Caco-2 (cell line): ENCODE data around the gene GTF2A1. TPM values are rescaled to one million over a fixed set of nuclear protein-coding genes. Genes with fewer than 3 reads are reported as not detected.

Experiments used
- BruUV-seq: library from RNA; stranded (reverse); fragments of 400-500 nt; replicated peaks from 2 replicates; lab custom pipeline; 2021; lab: Mats Ljungman, UMichigan
- CTCF ChIA-PET: fragments of 300-600 bp; sonication (Branson Sonifier 250); formaldehyde crosslinking; loops from one replicate; lab custom pipeline; 2022; ENCODE audit warnings: antibody characterized with exemption; lab: Charles Lee
- POLR2A ChIA-PET: fragments of 300-600 bp; sonication (Branson Sonifier 250); formaldehyde crosslinking; loops from one replicate; lab custom pipeline; 2022; ENCODE audit warnings: antibody characterized with exemption; lab: Charles Lee
- DNase-seq, 2 experiments: peaks; one replicate each; pipeline versions ENCODE4 v3.0.0 to v3.0.0-alpha.2; 2020 to 2022
- H3K27me3 ChIP-seq: replicated peaks from 2 replicates; pipeline ENCODE4 v1.6.0; 2011; ENCODE audit warnings: low read length; ENCODE audit not compliant: control insufficient read depth, insufficient read depth
- H3K36me3 ChIP-seq: 2 replicates; pipeline ENCODE4 v1.5.1; 2011; ENCODE audit warnings: low read length; ENCODE audit not compliant: control insufficient read depth, insufficient read depth
- H3K4me1 ChIP-seq: fragments of 250-450 bp; sonication (Bioruptor Pico); 2 replicates; pipeline ENCODE4 v1.5.1; 2020; ENCODE audit warnings: mild to moderate bottlenecking
- H3K4me3 ChIP-seq: 2 replicates; pipeline ENCODE4 v1.5.1; 2011; ENCODE audit warnings: low read depth, mild to moderate bottlenecking, control low read depth, low read length
- H3K9me3 ChIP-seq: fragments of 250-450 bp; sonication (Bioruptor Pico); 2 replicates; pipeline ENCODE4 v1.5.1; 2020; ENCODE audit warnings: mild to moderate bottlenecking, moderate library complexity
- H3K27ac Mint-ChIP-seq: one replicate; pipeline ENCODE4 v1.8.0; 2022; ENCODE audit warnings: mixed read lengths; ENCODE audit not compliant: unreplicated experiment
- H3K27me3 Mint-ChIP-seq: one replicate; pipeline ENCODE4 v1.8.0; 2022; ENCODE audit warnings: mixed read lengths; ENCODE audit not compliant: insufficient read depth, unreplicated experiment
- H3K36me3 Mint-ChIP-seq: one replicate; pipeline ENCODE4 v1.8.0; 2022; ENCODE audit warnings: mild to moderate bottlenecking, mixed read lengths; ENCODE audit not compliant: insufficient read depth, unreplicated experiment
- H3K4me1 Mint-ChIP-seq: one replicate; pipeline ENCODE4 v1.8.0; 2022; ENCODE audit warnings: low read depth, mixed read lengths; ENCODE audit not compliant: unreplicated experiment
- H3K4me3 Mint-ChIP-seq: one replicate; pipeline ENCODE4 v1.8.0; 2022; ENCODE audit warnings: mild to moderate bottlenecking, moderate library complexity, mixed read lengths; ENCODE audit not compliant: unreplicated experiment
- H3K9me3 Mint-ChIP-seq: one replicate; pipeline ENCODE4 v1.8.0; 2022; ENCODE audit warnings: mixed read lengths; ENCODE audit not compliant: unreplicated experiment
- intact Hi-C: fragments of 100-400 bp; cut with micrococcal nuclease; formaldehyde crosslinking; loops from one replicate; pipeline ENCODE4 v1.10.0; 2022; ENCODE audit not compliant: unreplicated experiment
- total RNA-seq: library from RNA; stranded (reverse); gene quantifications from 2 replicates; pipeline ENCODE4 v1.2.3, GENCODE V29; 2022
- TF ChIP-seq, protein P1 (sequence below), 2 experiments: fragments of 200-600 bp in 1 of 2; IDR thresholded peaks; 1 replicate in 1 of 2; 2 replicates in 1 of 2; pipeline versions ENCODE4 v1.5.1 to v1.8.0; 2011 to 2022; ENCODE audit warnings: antibody characterized with exemption in 1 of 2, control low read depth in 1 of 2, inconsistent platforms in 1 of 2, low read depth in 1 of 2, low read length in 1 of 2, mild to moderate bottlenecking in 1 of 2, moderate library complexity in 1 of 2; ENCODE audit not compliant: insufficient read depth in 1 of 2, severe bottlenecking in 1 of 2, unreplicated experiment in 1 of 2

Gene GTF2A1
- total RNA-seq, 1 experiment from 2014 or later = 42.7 TPM

DNA sequence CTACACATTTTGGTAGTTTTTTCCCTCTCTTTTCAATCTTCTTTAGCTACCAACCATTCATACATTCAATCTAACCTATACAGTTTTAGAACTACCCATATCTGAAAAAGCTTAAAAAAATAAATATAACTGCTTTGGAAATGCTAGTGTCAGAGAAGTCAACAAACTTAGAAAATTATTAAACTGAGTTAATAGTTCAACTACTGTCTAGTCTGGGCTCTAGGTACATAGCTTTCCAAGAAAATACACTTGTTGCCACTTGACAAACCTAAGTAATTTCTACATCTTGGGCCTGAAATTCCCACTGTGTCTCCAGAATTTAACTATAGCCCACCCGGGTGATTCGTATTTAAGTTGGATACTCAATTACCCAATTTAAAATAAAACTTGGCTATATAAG, 22.1 kb downstream of the GTF2A1 start:
- POLR2A ChIA-PET = interaction anchor here (0.7 kb wide), 1 partner anchor 13 kb away, joined by 3 read pairs; no protein-coding TSS in a partner anchor
- Histone ChIP-seq H3K36me3 (0 out of 2 replicates have a peak, but pooled peaks cover 2% of the 10 kb centered on the region), H3K4me3 (no peak overlapping the region), H3K27me3 (no peaks in the 10 kb centered on the region), H3K4me1 (no peaks in the 10 kb centered on the region), H3K9me3 (no peaks in the 10 kb centered on the region)
- H3K27me3 Mint-ChIP-seq = no peaks in the 10 kb centered on the region
- no peak overlapping the region for H3K4me3 Mint-ChIP-seq
- no peak overlapping the region for H3K27ac Mint-ChIP-seq
- CTCF ChIA-PET = interaction anchor here (1.0 kb wide), 1 partner anchor 16 kb away, joined by 3 read pairs; no protein-coding TSS in a partner anchor
- TF ChIP-seq, protein P1, sequence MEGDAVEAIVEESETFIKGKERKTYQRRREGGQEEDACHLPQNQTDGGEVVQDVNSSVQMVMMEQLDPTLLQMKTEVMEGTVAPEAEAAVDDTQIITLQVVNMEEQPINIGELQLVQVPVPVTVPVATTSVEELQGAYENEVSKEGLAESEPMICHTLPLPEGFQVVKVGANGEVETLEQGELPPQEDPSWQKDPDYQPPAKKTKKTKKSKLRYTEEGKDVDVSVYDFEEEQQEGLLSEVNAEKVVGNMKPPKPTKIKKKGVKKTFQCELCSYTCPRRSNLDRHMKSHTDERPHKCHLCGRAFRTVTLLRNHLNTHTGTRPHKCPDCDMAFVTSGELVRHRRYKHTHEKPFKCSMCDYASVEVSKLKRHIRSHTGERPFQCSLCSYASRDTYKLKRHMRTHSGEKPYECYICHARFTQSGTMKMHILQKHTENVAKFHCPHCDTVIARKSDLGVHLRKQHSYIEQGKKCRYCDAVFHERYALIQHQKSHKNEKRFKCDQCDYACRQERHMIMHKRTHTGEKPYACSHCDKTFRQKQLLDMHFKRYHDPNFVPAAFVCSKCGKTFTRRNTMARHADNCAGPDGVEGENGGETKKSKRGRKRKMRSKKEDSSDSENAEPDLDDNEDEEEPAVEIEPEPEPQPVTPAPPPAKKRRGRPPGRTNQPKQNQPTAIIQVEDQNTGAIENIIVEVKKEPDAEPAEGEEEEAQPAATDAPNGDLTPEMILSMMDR (IDR thresholded peaks at IDR 0.05; ENCODE audit: insufficient read depth in 1 of 2, low read depth in 1 of 2, low read length in 1 of 2, severe bottlenecking in 1 of 2, unreplicated experiment in 1 of 2) = no peak
- H3K36me3 Mint-ChIP-seq = peaks cover 28% of the 10 kb centered on the region
- no peaks in the 10 kb centered on the region for H3K9me3 Mint-ChIP-seq
- DNase-seq = no peak
- intact Hi-C loops = no loop called here
- H3K4me1 Mint-ChIP-seq = no peaks in the 10 kb centered on the region
- BruUV-seq = no TSS peak

DNA sequence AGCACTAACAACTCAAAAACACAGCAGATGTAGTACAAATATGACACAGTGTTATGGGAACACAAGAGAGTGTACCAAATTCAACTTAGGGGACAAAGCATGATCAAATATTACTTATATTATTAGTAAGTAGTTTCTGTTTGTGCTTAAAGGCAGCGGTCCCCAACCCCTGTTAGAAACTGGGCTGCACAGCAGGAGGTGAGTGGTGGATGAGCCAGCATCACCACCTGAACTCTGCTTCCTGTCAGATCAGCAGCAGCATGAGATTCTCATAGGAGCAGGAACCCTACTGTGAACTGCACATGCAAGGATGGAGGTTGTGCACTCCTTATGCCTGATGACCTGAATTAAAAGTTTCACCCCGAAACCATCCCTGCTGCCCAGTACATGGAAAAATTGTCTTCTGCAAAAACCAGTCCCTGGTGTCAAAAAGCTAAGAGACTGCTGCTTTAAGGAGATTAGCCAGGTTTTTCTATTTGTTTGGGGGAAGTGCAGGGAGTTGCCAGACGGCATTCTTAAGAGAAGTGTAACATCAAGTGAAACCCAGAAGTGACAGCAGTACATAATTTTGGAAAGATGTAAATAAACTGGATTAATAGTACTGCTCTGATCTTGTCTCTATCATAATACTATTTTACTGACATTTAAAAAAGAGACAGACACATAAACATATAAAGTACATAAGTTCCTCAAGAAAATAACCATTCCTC, 26.7 kb downstream of the GTF2A1 start:
- no peaks in the 10 kb centered on the region for H3K4me1 Mint-ChIP-seq
- BruUV-seq = no TSS peak
- intact Hi-C loops = no loop called here
- no peaks in the 10 kb centered on the region for H3K9me3 Mint-ChIP-seq
- TF ChIP-seq, protein P1 (IDR thresholded peaks at IDR 0.05; ENCODE audit: insufficient read depth in 1 of 2, low read depth in 1 of 2, low read length in 1 of 2, severe bottlenecking in 1 of 2, unreplicated experiment in 1 of 2) = no peak
- Histone ChIP-seq H3K4me1 (no peaks in the 10 kb centered on the region), H3K27me3 (no peaks in the 10 kb centered on the region), H3K36me3 (0 out of 2 replicates have a peak, but pooled peaks cover 2% of the 10 kb centered on the region), H3K9me3 (no peaks in the 10 kb centered on the region), H3K4me3 (no peak overlapping the region)
- CTCF ChIA-PET = no interaction called here
- H3K4me3 Mint-ChIP-seq = no peak overlapping the region
- no peaks in the 10 kb centered on the region for H3K27me3 Mint-ChIP-seq
- no peak for DNase-seq
- POLR2A ChIA-PET = no interaction called here
- peaks cover 44% of the 10 kb centered on the region for H3K36me3 Mint-ChIP-seq
- H3K27ac Mint-ChIP-seq = no peak overlapping the region

DNA sequence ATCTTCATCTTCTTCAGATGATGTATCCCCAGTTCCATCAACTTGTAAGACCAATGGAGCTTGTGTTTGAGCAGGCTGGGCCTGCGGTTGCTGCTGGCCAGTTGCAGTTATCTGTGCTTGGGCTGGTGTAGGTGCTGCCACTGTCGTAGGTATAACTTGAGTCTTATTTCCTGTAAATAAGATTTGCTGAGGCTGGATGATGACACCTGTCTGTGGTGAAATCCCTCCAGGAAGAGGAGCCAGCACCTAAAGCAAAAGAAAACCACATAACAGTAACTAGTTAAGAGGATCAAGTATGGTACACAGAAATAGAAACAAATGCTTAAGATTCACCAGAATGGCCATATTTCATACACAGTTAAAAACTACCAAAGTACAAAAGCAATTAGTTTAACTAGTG, 28.2 kb downstream of the GTF2A1 start:
- CTCF ChIA-PET = no interaction called here
- no peaks in the 10 kb centered on the region for H3K9me3 ChIP-seq

More for the DNA sequence above, 28.2 kb downstream of the GTF2A1 start:
- Histone ChIP-seq H3K36me3 (0 out of 2 replicates have a peak, but pooled peaks cover 2% of the 10 kb centered on the region), H3K27me3 (no peaks in the 10 kb centered on the region), H3K4me3 (no peak overlapping the region), H3K4me1 (no peaks in the 10 kb centered on the region)
- POLR2A ChIA-PET = no interaction called here
- no peak for DNase-seq
- Mint-ChIP-seq H3K9me3 (no peaks in the 10 kb centered on the region), H3K4me1 (no peaks in the 10 kb centered on the region), H3K27ac (no peak overlapping the region), H3K27me3 (no peaks in the 10 kb centered on the region), H3K36me3 (peaks cover 50% of the 10 kb centered on the region), H3K4me3 (no peak overlapping the region)
- TF ChIP-seq, protein P1 (IDR thresholded peaks at IDR 0.05; ENCODE audit: insufficient read depth in 1 of 2, low read depth in 1 of 2, low read length in 1 of 2, severe bottlenecking in 1 of 2, unreplicated experiment in 1 of 2) = no peak
- no TSS peak for BruUV-seq
- intact Hi-C loops = no loop called here
